Activated T-cell treated with anti-CD3 and anti-CD28 coated beads for 24 hours (primary cell): ENCODE measurements around the gene UBL4A.

Source experiments
- DNase-seq: peaks from one replicate; pipeline ENCODE4 v3.0.0-alpha.2; 2020; ENCODE audit warnings: low read depth

The UBL4A gene

GRCh38 chrX:154486396-154487207 lies at the start of gene UBL4A:
Gene UBL4A, minus strand, starts transcription at chrX:154486615. Its CDS starts 31 bp downstream, at chrX:154486584.
- peak; percentile 37 for DNase-seq

- no peak for DNase-seq
Measured at GRCh38 chrX:154535892-154536291, 49.5 kb upstream of the UBL4A start.

DNA sequence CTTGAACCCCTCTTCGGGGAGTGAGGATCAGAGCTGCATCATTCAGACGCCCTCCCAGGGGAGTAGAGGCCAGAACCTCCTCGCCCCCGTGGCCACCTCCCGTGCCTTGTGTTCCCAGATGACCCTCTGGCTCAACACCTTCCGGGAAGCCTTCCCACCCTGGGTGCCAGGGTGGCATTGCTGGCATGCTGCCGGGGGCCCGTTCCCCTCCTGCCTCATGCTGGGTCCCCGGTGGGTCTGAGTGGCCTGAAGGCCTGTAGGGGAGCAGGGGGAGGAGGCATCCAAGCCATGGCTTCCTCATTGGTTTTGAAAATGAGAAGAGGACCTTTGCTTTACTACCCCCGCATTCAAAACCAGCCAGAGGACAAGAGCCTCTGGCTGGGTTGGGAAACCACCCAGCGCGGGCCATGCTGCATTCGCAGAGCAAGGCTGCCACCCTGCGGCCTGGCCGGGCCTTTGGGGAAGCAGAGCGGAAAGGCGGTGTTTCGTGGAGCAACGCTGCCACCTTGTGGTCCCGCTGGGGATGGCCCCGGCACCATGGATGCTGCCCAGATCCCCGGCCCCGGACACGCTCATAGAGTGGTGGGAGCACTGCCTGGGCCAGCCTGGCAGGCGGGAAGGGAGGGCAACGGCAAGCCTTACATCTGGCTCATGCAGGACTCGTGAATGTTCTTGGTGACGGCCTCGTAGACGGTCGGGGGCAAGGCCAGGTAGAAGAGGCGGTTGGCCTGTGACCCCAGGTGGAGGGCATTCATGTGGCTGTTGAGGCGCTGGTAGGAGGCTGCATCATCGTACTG lies 48.3 kb upstream of the UBL4A start:
- peak; percentile 76 for DNase-seq

DNA sequence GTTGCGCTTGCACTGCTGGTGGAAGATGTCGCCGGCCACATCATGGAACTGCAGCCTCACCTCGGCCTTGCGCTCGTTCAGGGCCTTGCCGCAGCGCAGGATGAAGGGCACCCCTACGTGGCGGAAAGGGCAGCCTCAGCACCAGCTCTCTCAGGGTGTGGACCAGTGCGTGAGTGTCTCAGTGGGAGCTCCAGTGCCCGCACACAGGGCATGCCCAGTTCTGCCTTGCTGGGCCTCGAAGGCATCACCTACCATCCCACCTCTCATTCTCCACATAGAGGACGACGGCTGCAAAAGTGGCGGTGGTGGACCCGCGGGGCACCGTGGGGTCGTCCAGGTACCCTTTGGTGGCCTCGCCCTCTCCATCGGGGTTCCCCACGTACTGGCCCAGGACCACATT lies 46.3 kb upstream of the UBL4A start:
- DNase-seq: no peak

GRCh38 chrX:154531626-154532025 lies 45.2 kb upstream of the UBL4A start:
- DNase-seq: no peak

- no peak for DNase-seq
Measured at GRCh38 chrX:154530286-154530685, 43.9 kb upstream of the UBL4A start.

- no peak for DNase-seq
Measured at GRCh38 chrX:154529206-154529612, 42.8 kb upstream of the UBL4A start.

DNA sequence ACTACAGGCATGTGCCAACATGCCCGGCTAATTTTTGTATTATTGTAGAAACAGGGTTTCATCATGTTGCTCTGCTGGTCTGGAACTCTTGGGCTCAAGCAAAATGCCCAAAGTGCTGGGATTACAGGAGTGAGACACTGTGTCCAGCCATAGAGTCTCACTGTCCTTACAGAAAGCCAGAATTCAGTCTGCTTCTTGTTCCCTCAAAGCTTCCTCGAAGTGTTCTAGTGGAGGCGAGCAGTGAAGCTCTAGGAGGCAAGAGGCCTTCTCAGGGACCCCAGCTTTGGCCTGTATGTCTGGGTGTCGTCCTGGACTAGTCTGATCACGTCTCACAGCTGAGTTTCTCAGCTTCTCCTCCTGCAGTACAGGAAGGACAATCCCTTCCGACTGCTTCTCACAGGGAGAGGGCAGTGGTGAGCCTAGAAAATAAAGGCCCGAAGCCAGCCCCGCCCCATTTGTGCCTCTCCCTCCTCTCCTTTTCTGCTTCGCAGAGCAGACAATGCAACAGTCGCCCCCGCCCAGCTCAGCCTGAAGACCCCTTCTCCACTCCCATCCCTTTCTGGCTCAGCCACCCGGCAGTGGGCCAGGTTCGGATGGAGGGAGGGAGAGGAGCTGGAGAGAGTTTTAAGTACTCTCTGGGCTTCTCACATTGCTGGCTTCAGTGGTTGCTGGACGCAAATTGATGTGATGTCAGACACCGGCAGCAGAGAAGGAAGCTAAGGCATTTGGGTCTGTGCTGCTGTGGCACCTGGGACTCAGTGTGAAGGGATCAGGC lies 40.7 kb upstream of the UBL4A start:
- DNase-seq: no peak

DNA sequence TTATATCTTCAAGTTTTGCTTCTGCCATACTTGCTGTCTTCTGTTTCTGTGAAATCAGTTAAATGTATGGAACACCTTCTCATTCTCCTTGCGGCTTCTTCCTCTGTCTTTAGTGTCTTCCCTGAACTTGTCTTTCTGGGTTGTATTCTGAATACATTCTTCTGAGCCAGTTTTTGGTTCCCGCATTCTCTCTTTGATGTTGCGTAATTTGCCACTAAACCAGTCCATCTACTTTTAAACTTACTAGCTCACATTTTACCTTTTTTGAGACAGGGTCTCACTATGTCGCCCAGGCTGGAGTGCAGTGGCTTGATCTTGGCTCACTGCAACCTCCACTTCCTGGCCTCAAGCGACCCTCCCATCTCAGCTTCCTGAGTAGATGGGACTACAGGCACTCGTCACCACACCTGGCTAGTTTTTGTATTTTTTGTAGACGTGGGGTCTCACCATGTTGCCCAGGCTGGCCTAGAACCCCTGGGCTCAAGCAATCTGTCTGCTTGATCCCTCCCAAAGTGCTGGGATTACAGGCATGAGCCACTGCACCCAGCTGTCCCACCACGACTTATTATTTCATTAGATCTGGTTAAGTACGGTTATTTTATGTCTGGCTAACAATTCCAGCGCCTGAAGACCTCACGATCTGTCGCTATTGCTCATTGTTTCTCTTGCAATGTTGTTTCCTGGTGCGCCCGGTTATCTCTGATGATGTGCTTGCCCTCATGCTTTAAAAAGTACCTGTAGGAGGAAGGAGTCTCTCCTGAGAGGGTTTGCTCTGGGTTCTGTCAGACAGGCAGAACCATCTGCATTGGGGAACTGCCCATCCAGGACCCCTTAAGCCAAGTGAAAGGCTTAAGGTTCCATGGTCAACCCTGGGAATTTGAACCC lies 39.4 kb upstream of the UBL4A start:
- DNase-seq: no peak

DNA sequence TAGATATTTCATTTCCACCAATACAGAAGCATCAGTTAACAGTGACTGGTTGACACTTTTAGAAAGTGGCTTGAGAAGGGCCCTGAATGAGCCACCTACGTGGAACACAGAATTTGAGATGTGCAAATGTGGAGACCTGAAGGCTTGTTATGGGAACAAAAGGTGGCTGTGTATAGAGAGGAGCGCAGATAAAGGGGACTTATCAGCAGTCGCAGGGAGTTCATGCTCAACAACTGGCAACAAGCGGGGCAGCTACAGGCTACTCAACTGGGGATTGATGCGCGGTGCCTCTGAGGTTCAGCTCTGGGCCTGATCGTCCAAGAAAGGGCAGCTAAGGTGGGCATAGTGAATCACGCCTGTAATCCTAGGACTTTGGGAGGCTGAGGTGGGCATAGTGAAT lies 33.0 kb upstream of the UBL4A start:
- no peak for DNase-seq

GRCh38 chrX:154517101-154517781 lies 30.8 kb upstream of the UBL4A start:
- no peak for DNase-seq

GRCh38 chrX:154516656-154517100 lies 30.3 kb upstream of the UBL4A start:
- no peak for DNase-seq

GRCh38 chrX:154515966-154516655 lies 29.7 kb upstream of the UBL4A start, which contains the start of gene FAM3A:
Gene FAM3A, minus strand, starts transcription at chrX:154516232. Its CDS starts 460 bp downstream, at chrX:154515772.
- DNase-seq: peak; percentile 90

GRCh38 chrX:154515090-154515965 lies 28.9 kb upstream of the UBL4A start:
- DNase-seq: no peak

- DNase-seq: no peak
Measured at GRCh38 chrX:154513716-154514115, 27.3 kb upstream of the UBL4A start.

DNA sequence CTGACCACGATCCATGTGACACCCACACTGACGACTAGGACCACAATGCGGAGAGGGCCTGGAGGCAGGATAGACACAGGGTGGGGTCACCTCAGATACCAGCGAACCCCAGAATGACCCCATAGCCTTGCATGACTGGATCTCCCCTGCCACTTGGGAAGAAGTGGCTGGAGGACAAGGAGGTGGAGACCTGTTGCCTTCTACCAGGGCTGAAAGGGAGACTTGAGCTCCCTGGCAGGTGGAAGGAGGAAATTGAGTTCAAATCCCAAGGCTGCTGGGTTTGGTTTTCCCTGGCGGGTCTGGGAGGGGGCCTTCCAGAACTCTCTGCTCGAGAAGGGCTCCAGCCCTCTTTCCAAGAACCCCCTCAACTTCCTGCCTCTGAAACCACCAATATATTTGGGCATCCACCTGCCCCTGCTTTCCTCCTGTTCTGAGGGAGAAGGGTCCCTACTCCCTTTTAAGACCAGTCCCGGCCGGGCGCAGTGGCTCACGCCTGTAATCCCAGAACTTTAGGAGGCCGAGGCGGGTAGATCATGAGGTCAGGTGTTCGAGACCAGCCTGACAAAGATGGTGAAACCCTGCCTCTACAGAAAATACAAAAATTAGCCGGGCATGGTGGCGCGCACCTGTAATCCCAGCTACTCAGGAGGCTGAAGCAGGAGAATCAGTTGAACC lies 26.6 kb upstream of the UBL4A start:
- DNase-seq: no peak

- no peak for DNase-seq
Measured at GRCh38 chrX:154511761-154512160, 25.3 kb upstream of the UBL4A start.

DNA sequence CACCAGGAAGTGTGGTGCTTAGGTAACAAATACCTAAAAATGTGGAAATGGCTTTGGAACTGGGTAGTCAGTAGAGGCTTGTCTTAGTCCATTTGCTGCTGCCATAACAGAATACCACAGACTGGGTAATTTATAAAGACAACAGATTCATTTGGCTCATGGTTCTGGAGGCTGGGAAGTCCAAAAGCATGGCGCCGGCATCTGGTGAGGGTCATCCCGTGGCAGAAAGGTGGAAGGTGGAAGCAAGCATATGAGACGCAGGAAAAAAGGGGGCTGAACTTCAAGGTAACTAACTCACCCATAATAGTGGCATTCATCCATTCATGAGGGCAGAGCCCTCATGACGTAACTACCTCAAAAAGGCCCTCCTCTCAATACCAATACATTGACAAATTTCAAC lies 23.0 kb upstream of the UBL4A start:
- no peak for DNase-seq

DNA sequence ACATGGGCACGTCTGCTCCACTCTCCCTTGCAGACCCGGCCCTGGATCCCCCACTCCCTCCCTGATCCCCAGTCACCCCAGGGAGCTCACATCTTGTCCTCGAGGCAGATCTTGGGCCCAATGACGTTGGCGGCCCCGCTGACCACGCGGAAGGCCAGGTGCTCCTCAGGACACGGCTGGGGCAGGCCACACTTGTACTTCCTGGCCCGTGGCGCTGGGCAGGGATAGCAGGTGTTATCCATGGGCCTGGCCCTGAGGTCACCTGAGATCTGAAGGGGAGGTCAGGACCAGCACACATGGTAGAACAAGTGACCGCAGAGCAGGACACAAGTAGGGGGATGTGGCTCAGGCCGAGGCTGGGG lies 21.9 kb upstream of the UBL4A start:
- no peak for DNase-seq
